Upper lobe of left lung (tissue), 4 donors: Measurements from ENCODE around the gene ELOVL5.

Source experiments
- CTCF ChIP-seq, 6 experiments: fragments of 450-650 bp in 4 of 6; fragments of 200-600 bp in 2 of 6; sonication (generic) in 2 of 6; IDR thresholded peaks; one replicate each; pipeline ENCODE4 v1.5.1; 2016 to 2019; ENCODE audit warnings: antibody characterized with exemption in 6 of 6
- EP300 ChIP-seq, 4 donors: sonication (generic); formaldehyde crosslinking; IDR thresholded peaks; one replicate each; pipeline ENCODE4 v1.5.1; 2017; ENCODE audit warnings: antibody characterized with exemption in 4 of 4, control low read depth in 2 of 4
- POLR2A ChIP-seq, 4 donors: fragments of 450-650 bp; IDR thresholded peaks; one replicate each; pipeline ENCODE4 v1.5.1; 2016 to 2017; ENCODE audit warnings: antibody characterized with exemption in 4 of 4, mild to moderate bottlenecking in 2 of 4
- POLR2AphosphoS5 ChIP-seq, 2 donors: sonication (generic); formaldehyde crosslinking; IDR thresholded peaks; one replicate each; pipeline ENCODE4 v1.5.1; 2017; ENCODE audit warnings: antibody characterized with exemption in 2 of 2

- TF ChIP-seq CTCF (IDR thresholded peaks at IDR 0.05) = no peak
- no peak for TF ChIP-seq POLR2AphosphoS5 (IDR thresholded peaks at IDR 0.05)
- no peak for TF ChIP-seq EP300 (IDR thresholded peaks at IDR 0.05)
- TF ChIP-seq POLR2A (IDR thresholded peaks at IDR 0.05) = no peak
Observed at GRCh38 chr6:53309901-53310300, 38.8 kb downstream of the ELOVL5 start.
